GM12878 (cell line): Measurements from ENCODE around the gene GPR155. TPM values are rescaled to one million over a fixed set of nuclear protein-coding genes. Genes with fewer than 3 reads are reported as not detected.
A peak's percentile ranks its signal among the peaks of the same experiment; 100 is the strongest.

ENCODE experiments used
- CBFB ChIP-seq: IDR thresholded peaks from 2 replicates; pipeline ENCODE4 v1.6.1; 2016; ENCODE audit warnings: antibody characterized with exemption, low read depth
- CEBPZ ChIP-seq: fragments of 150-350 bp; IDR thresholded peaks from 2 replicates; pipeline ENCODE4 v1.6.1; 2016; ENCODE audit warnings: low read depth, low read length
- CHD1 ChIP-seq: IDR thresholded peaks from 2 replicates; pipeline ENCODE4 v1.6.1; 2012; ENCODE audit warnings: low read depth, low read length, improper control_type of control experiment
- CHD2 ChIP-seq: IDR thresholded peaks from 2 replicates; pipeline ENCODE4 v1.6.1; 2011; ENCODE audit warnings: low read depth, low read length, improper control_type of control experiment, borderline replicate concordance
- CREM ChIP-seq: IDR thresholded peaks from 2 replicates; pipeline ENCODE4 v1.6.1; 2014; ENCODE audit warnings: antibody characterized with exemption, low read depth
- FOXK2 ChIP-seq: fragments of 450-650 bp; IDR thresholded peaks from 2 replicates; pipeline ENCODE4 v1.6.1; 2017; ENCODE audit warnings: mild to moderate bottlenecking, moderate library complexity
- IRF3 ChIP-seq: fragments of 450-650 bp; IDR thresholded peaks from 2 replicates; pipeline ENCODE4 v1.6.1; 2014; ENCODE audit warnings: mild to moderate bottlenecking
- JUND ChIP-seq: IDR thresholded peaks from 2 replicates; pipeline ENCODE4 v1.6.1; 2012; ENCODE audit warnings: low read depth, mild to moderate bottlenecking, low read length, improper control_type of control experiment, moderate library complexity
- KAT2A ChIP-seq: conservative IDR thresholded peaks from 2 replicates; pipeline ENCODE4 v1.6.1; 2011; ENCODE audit warnings: low read depth, low read length; ENCODE audit not compliant: control insufficient read depth
- MYB ChIP-seq: fragments of 150-350 bp; IDR thresholded peaks from 2 replicates; pipeline ENCODE4 v1.6.1; 2014; ENCODE audit warnings: mild to moderate bottlenecking, low read depth, low read length, borderline replicate concordance
- NFIC ChIP-seq: IDR thresholded peaks from 2 replicates; pipeline ENCODE4 v1.6.1; 2012; ENCODE audit warnings: low read depth, mild to moderate bottlenecking, inconsistent platforms, low read length, moderate library complexity
- RAD21 ChIP-seq: IDR thresholded peaks from 2 replicates; pipeline ENCODE4 v1.6.1; 2011; ENCODE audit warnings: mild to moderate bottlenecking, low read depth, low read length, moderate library complexity; ENCODE audit not compliant: insufficient read depth
- RFX5 ChIP-seq: IDR thresholded peaks from 2 replicates; pipeline ENCODE4 v1.6.1; 2011; ENCODE audit warnings: low read depth, low read length, improper control_type of control experiment
- SMARCA5 ChIP-seq: fragments of 450-650 bp; IDR thresholded peaks from 2 replicates; pipeline ENCODE4 v1.6.1; 2017; ENCODE audit warnings: mild to moderate bottlenecking
- TARDBP ChIP-seq: IDR thresholded peaks from 2 replicates; pipeline ENCODE4 v1.6.1; 2016; ENCODE audit warnings: borderline replicate concordance
- TCF12 ChIP-seq: IDR thresholded peaks from 2 replicates; pipeline ENCODE4 v1.6.1; 2011; ENCODE audit warnings: low read depth, mild to moderate bottlenecking, low read length
- USF1 ChIP-seq: IDR thresholded peaks from 2 replicates; pipeline ENCODE4 v1.6.1; 2011; ENCODE audit warnings: borderline replicate concordance, low read depth, mild to moderate bottlenecking, moderate library complexity, mixed read lengths, low read length; ENCODE audit not compliant: insufficient read depth; ENCODE audit errors: extremely low read length
- WRNIP1 ChIP-seq: IDR thresholded peaks from 2 replicates; pipeline ENCODE4 v1.6.1; 2011; ENCODE audit warnings: low read depth, low read length, improper control_type of control experiment, borderline replicate concordance
- ZBED1 ChIP-seq: IDR thresholded peaks from 2 replicates; pipeline ENCODE4 v1.6.1; 2016; ENCODE audit warnings: borderline replicate concordance
- ZNF384 ChIP-seq: IDR thresholded peaks from 2 replicates; pipeline ENCODE4 v1.6.1; 2012; ENCODE audit warnings: low read depth, mild to moderate bottlenecking, low read length, improper control_type of control experiment, borderline replicate concordance
- ZNF687 ChIP-seq: fragments of 450-650 bp; IDR thresholded peaks from 2 replicates; pipeline ENCODE4 v1.6.1; 2017; ENCODE audit warnings: mild to moderate bottlenecking, moderate library complexity
- ZSCAN29 ChIP-seq: fragments of 450-650 bp; IDR thresholded peaks from 2 replicates; pipeline ENCODE4 v1.6.1; 2017; ENCODE audit warnings: mild to moderate bottlenecking, moderate library complexity
- ZZZ3 ChIP-seq: IDR thresholded peaks from 2 replicates; pipeline ENCODE4 v1.6.1; 2011; ENCODE audit warnings: low read depth; ENCODE audit not compliant: control insufficient read depth, insufficient read length
- polyA plus RNA-seq, 11 experiments: library from polyadenylated mRNA; depleted of rRNA in 4 of 11; unstranded in 6 of 11; stranded (reverse) in 5 of 11; fragments of >200 nt; fragmentation: Nextera tagmentation in 4 of 11; fragmentation: Illumina TruSeq in 1 of 11; extraction: Ambion mirVana in 4 of 11; extraction: Trizol in 1 of 11; gene quantifications; 1 replicate in 1 of 11; 2 replicates in 10 of 11; pipeline versions ENCODE4 v1.2.1 to v1.2.3, GENCODE V29; 2011 to 2016; ENCODE audit warnings: inconsistent platforms in 2 of 11, missing spikeins in 2 of 11, low read depth in 1 of 11
- total RNA-seq, 4 experiments: library from RNA; depleted of rRNA in 3 of 4; stranded (reverse); fragments of >200 nt in 3 of 4; fragmentation: Illumina TruSeq in 1 of 4; extraction: Trizol in 1 of 4; gene quantifications; 2 replicates each; pipeline versions ENCODE4 v1.2.1 to v1.2.3, GENCODE V29; 2013 to 2021

GPR155 gene
- total and polyA plus RNA-seq, 10 of the 15 experiments (the other 5 are each of a cell fraction or from before 2014, with no cell fraction given), result 0.53 to 3.0 (median 1.5) TPM

- TF ChIP-seq ZNF687, result peak; percentile 52; the same call in 1 of the 2 replicates
- no peak for TF ChIP-seq ZBED1
- no peak for TF ChIP-seq ZZZ3
- no peak for TF ChIP-seq WRNIP1
- TF ChIP-seq CBFB, result 0 out of 2 replicates have a peak, but pooled peaks have one; percentile 15
- TF ChIP-seq JUND, result no peak
- no peak for TF ChIP-seq ZNF384
- TF ChIP-seq CHD2, result no peak
- no peak for TF ChIP-seq ZSCAN29
- TF ChIP-seq CEBPZ, result no peak
- TF ChIP-seq TARDBP, result no peak
- no peak; the same call in 1 of the 2 replicates for TF ChIP-seq TCF12
- TF ChIP-seq USF1, result no peak
- TF ChIP-seq KAT2A, result no peak
- no peak for TF ChIP-seq RFX5
- TF ChIP-seq CHD1, result no peak
- TF ChIP-seq FOXK2, result no peak
- no peak for TF ChIP-seq MYB
- no peak for TF ChIP-seq NFIC
- TF ChIP-seq RAD21, result no peak
- no peak for TF ChIP-seq SMARCA5
- no peak for TF ChIP-seq IRF3
- no peak for TF ChIP-seq CREM
These were observed 435 bp upstream of the GPR155 start (continued) for GRCh38 chr2:174487108-174487819.
